Ascending aorta (tissue), 2 donors: ENCODE results near the gene ITGB1BP2. TPM values are rescaled to one million over a fixed set of nuclear protein-coding genes. Genes with fewer than 3 reads are reported as not detected.

Experiments
- DNase-seq, 2 donors: peaks; one replicate each; pipeline ENCODE4 v3.0.0-alpha.2; 2019; ENCODE audit warnings: low spot score in 2 of 2
- H3K27ac ChIP-seq, 2 donors: fragments of 200-600 bp; sonication (generic); one replicate each; pipeline ENCODE4 v1.5.1; 2016 to 2017; ENCODE audit warnings: mild to moderate bottlenecking in 1 of 2
- H3K27me3 ChIP-seq: fragments of 200-600 bp; sonication (generic); one replicate; pipeline ENCODE4 v1.5.1; 2017
- H3K36me3 ChIP-seq, 2 donors: fragments of 200-600 bp; sonication (generic); one replicate each; pipeline ENCODE4 v1.5.1; 2016
- H3K4me1 ChIP-seq, 2 donors: fragments of 200-600 bp; sonication (generic); one replicate each; pipeline ENCODE4 v1.5.1; 2016 to 2017; ENCODE audit warnings: mild to moderate bottlenecking in 1 of 2
- H3K4me3 ChIP-seq, 2 donors: fragments of 200-600 bp; sonication (generic); one replicate each; pipeline ENCODE4 v1.5.1; 2016 to 2017; ENCODE audit warnings: mild to moderate bottlenecking in 1 of 2
- H3K9me3 ChIP-seq, 2 donors: fragments of 200-600 bp; sonication (generic); one replicate each; pipeline ENCODE4 v1.5.1; 2016
- intact Hi-C: fragments of 100-400 bp; cut with DNase I; formaldehyde crosslinking; loops from one replicate; pipeline ENCODE4 v1.15.1; 2023
- total RNA-seq: library from RNA; depleted of rRNA; stranded (reverse); fragments of >200 nt; gene quantifications from one replicate; pipeline ENCODE4 v1.1.0, GENCODE V29; 2016
- TF ChIP-seq, protein P1 (sequence below), 3 experiments: fragments of 200-600 bp in 2 of 3; fragments of 450-650 bp in 1 of 3; sonication (generic) in 2 of 3; IDR thresholded peaks; one replicate each; pipeline ENCODE4 v1.5.1; 2016 to 2019; ENCODE audit warnings: antibody characterized with exemption in 3 of 3, mild to moderate bottlenecking in 1 of 3, moderate library complexity in 1 of 3

ITGB1BP2 gene
- total RNA-seq, 1 donor from 2014 or later: not detected

DNA sequence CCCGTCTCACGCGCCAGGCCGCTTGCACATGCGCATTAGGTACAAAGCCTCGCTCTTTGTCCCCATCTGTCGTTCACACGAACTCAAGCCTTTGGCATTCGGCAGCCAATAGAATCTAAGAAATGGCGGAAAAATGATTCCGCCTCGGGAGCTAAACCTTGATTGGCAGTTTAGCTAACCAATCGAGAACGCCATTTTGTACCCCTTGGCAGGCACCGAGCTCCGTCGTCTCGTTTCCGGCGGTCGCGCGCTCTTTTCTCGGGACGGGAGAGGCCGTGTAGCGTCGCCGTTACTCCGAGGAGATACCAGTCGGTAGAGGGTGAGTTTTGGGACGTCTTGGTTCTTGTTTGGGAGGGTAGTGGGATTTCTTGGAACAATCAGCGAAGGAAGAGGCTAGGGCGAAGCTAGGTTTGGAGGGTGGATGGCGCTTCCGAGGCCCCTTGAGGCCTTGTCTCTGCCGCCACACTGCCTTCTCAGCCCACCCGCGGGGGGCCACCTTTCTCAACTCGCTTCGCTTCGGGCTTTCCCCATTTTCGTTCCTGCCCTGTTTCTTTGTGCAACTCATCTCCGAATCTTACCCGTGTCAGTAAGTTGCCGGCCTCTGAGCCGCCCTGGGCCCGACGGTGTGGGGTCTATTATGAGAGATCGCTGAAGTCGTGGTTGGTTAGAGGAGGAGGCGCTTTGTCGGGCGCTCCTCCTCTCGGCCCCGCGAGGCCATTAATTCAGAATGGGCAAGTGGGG lies 18.0 kb upstream of the ITGB1BP2 start, which contains the start of gene NONO:
TSS of gene NONO (plus strand) at position 233 of the 741 bp plus-strand sequence. CDS start 7,003 bp downstream, outside the sequence.
- intact Hi-C loops: loop anchor here (1.0 to 5.0 kb wide), 4 partner anchors 18 to 249 kb away; partner anchors contain the start of genes ITGB1BP2, OGT and ZMYM3
- H3K27ac ChIP-seq: peak within 1 kb of the TSS; percentile 86 to 89
- peak; percentile 36 to 91 for DNase-seq
- no peaks in the 10 kb centered on the region for H3K36me3 ChIP-seq
- H3K4me1 ChIP-seq: no peaks in the 10 kb centered on the region
- H3K4me3 ChIP-seq: peak within 1 kb of the TSS; percentile 63 to 64
- H3K9me3 ChIP-seq: no peaks in the 10 kb centered on the region
- TF ChIP-seq, protein P1, sequence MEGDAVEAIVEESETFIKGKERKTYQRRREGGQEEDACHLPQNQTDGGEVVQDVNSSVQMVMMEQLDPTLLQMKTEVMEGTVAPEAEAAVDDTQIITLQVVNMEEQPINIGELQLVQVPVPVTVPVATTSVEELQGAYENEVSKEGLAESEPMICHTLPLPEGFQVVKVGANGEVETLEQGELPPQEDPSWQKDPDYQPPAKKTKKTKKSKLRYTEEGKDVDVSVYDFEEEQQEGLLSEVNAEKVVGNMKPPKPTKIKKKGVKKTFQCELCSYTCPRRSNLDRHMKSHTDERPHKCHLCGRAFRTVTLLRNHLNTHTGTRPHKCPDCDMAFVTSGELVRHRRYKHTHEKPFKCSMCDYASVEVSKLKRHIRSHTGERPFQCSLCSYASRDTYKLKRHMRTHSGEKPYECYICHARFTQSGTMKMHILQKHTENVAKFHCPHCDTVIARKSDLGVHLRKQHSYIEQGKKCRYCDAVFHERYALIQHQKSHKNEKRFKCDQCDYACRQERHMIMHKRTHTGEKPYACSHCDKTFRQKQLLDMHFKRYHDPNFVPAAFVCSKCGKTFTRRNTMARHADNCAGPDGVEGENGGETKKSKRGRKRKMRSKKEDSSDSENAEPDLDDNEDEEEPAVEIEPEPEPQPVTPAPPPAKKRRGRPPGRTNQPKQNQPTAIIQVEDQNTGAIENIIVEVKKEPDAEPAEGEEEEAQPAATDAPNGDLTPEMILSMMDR (IDR thresholded peaks at IDR 0.05): peak in 2 of 3 experiments; percentile 11 to 19
- no peaks in the 10 kb centered on the region for H3K27me3 ChIP-seq

DNA sequence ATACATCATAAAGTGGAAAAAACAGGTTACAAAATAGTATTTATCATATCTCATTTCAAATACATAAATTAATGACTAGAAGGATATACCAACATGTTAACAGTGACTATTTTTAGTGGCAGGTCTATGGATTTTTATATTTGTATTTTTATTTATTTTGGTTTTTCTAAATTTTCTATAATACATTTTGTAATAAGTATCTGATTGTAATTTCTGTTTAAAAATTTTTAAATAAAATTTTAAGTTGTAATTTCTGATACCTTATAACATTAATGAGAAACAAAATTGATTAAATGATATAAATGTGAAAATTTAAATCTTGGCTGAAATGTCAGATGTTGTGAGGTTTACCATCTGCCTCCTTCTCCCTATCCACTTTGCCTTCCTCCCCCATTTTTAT lies 15.6 kb upstream of the ITGB1BP2 start:
- H3K4me3 ChIP-seq: no peak overlapping the region
- no peaks in the 10 kb centered on the region for H3K4me1 ChIP-seq
- no peaks in the 10 kb centered on the region for H3K9me3 ChIP-seq
- no peak for DNase-seq
- no peaks in the 10 kb centered on the region for H3K27me3 ChIP-seq
- H3K36me3 ChIP-seq: peaks cover 2 to 4% of the 10 kb centered on the region in 2 donors
- TF ChIP-seq, protein P1 (IDR thresholded peaks at IDR 0.05): no peak
- H3K27ac ChIP-seq: no peak overlapping the region
- intact Hi-C loops: no loop called here

DNA sequence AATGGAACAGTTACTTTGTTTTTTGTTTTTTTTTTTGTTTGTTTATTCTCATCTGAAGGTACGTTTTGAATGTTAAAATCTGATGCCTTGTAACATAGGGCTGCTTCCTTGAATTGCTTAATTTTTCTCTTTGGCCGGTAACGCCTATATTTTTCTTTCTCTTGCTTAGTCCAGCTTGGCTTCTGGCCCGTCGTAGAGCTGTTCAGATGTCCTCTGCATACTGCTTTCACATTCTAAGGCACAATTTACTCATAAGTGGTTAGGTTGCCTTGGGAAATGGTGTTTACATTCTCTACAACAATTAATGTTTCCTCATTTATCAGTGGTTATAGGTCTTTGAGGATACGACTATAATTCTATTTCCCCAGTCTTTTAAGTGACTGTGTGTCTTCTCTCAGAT lies 10.2 kb upstream of the ITGB1BP2 start:
- Histone ChIP-seq H3K36me3 (peaks cover 48 to 55% of the 10 kb centered on the region in 2 donors), H3K4me1 (no peaks in the 10 kb centered on the region), H3K27ac (no peak overlapping the region), H3K9me3 (no peaks in the 10 kb centered on the region), H3K27me3 (no peaks in the 10 kb centered on the region), H3K4me3 (no peak overlapping the region)
- DNase-seq: no peak
- intact Hi-C loops: no loop called here
- TF ChIP-seq, protein P1 (IDR thresholded peaks at IDR 0.05): no peak

DNA sequence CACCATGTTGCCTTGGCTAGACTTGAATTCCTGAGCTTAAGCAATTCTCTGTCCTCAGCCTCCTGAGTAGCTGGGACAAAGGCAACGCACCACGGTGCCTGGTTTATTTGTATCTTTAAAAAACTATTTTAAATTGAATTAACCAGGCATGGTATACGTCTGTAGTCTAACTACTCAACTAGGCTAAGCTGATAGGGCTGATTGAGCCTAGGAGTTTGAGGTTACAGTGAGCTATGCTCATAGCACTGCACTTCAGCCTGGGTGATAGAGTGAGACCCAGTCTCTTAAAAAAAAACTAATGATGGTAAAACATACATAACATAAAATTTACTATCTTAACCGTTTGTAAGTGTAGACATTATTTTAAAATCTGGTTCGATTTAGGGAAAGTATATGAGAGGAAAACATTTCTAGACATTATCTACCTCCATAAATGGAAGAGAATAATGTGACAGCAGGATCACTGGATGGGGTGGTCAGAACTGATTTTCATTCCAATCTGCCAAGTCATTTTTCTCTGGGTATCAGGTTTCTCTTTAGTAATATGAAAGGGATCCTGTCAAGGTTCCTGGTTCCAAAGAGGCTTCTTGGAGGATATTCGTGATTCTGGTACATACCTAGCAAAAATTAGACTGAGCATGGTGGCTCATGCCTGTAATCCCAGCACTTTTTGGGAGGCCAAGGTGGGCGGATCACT lies 8.7 kb upstream of the ITGB1BP2 start:
- DNase-seq: no peak
- peaks cover 53 to 68% of the 10 kb centered on the region in 2 donors for H3K36me3 ChIP-seq
- no peak overlapping the region for H3K4me3 ChIP-seq
- no peaks in the 10 kb centered on the region for H3K9me3 ChIP-seq
- TF ChIP-seq, protein P1 (IDR thresholded peaks at IDR 0.05): no peak
- H3K27me3 ChIP-seq: no peaks in the 10 kb centered on the region
- no peaks in the 10 kb centered on the region for H3K4me1 ChIP-seq
- intact Hi-C loops: no loop called here
- H3K27ac ChIP-seq: no peak overlapping the region

DNA sequence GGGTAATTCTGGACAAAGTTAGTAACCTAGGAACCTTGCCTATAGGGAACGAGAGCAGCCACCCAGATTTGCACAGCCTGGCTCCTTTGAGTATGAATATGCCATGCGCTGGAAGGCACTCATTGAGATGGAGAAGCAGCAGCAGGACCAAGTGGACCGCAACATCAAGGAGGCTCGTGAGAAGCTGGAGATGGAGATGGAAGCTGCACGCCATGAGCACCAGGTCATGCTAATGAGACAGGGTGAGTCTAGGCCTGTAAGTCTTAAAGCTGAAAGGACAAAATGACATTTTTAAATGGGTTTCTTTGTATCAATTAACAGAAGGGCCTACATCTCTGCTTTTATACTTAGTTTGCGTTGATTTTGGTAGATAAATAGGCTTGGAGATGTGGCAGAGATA lies 4.7 kb upstream of the ITGB1BP2 start:
- Histone ChIP-seq H3K36me3 (peaks cover 60 to 82% of the 10 kb centered on the region in 2 donors), H3K9me3 (no peaks in the 10 kb centered on the region), H3K27ac (no peak overlapping the region), H3K4me1 (no peaks in the 10 kb centered on the region), H3K4me3 (no peak overlapping the region), H3K27me3 (no peaks in the 10 kb centered on the region)
- TF ChIP-seq, protein P1 (IDR thresholded peaks at IDR 0.05): no peak
- DNase-seq: no peak
- intact Hi-C loops: no loop called here
